ENCODE data around the gene KCNIP4. TPM values are rescaled to one million over a fixed set of nuclear protein-coding genes. Genes with fewer than 3 reads are reported as not detected.
A peak's percentile ranks its signal among the peaks of the same experiment; 100 is the strongest.

The KCNIP4 gene
- total and polyA plus RNA-seq, 10 donors: not detected

- TF ChIP-seq POLR2AphosphoS5 (IDR thresholded peaks at IDR 0.05) (no peak), CTCF (IDR thresholded peaks at IDR 0.05 in 8 of 11, conservative IDR thresholded peaks at IDR 0.05 in 3 of 11) (no peak)
- Histone ChIP-seq H3K27me3 (replicated peaks in 1 of 7) (no peaks in the 10 kb centered on the region), H3K4me3 (no peak overlapping the region), H3K27ac (no peak overlapping the region), H3K4me1 (no peaks in the 10 kb centered on the region), H3K36me3 (no peaks in the 10 kb centered on the region), H3K9me3 (peaks cover 0 to 49% (median 36%) of the 10 kb centered on the region in 8 donors)
- DNase-seq: no peak
- intact Hi-C loops (cut with DNase I; ENCODE audit: low total_unique reads): loop anchor here (10.0 kb wide), 2 partner anchors 686 to 986 kb away; no protein-coding TSS in a partner anchor
- 39 to 78% (median 63%) methylated on average over 1 of the region's 1 CpG for WGBS, 5 donors
Observed at GRCh38 chr4:20778896-20779295, 1169.7 kb downstream of the KCNIP4 start.

GRCh38 chr4:20773144-20773997 is 1175.2 kb downstream of the KCNIP4 start:
- intact Hi-C loops (cut with DNase I; ENCODE audit: low total_unique reads): loop anchor here (10.0 kb wide), 2 partner anchors 691 to 991 kb away; no protein-coding TSS in a partner anchor

GRCh38 chr4:20764366-20764992 is 1184.1 kb downstream of the KCNIP4 start:
- WGBS, 5 donors: 82 to 89% (median 86%) methylated on average over 13 of the region's 13 CpGs
- H3K27me3 ChIP-seq (replicated peaks in 1 of 7): no peaks in the 10 kb centered on the region
- TF ChIP-seq POLR2AphosphoS5 (IDR thresholded peaks at IDR 0.05) (no peak), POLR2A (IDR thresholded peaks at IDR 0.05) (no peak), CTCF (IDR thresholded peaks at IDR 0.05 in 8 of 11, conservative IDR thresholded peaks at IDR 0.05 in 3 of 11) (no peak)
- H3K36me3 ChIP-seq: no peaks in the 10 kb centered on the region
- intact Hi-C loops (cut with DNase I; ENCODE audit: low total_unique reads): no loop called here
- DNase-seq: no peak
- no peaks in the 10 kb centered on the region for H3K9me3 ChIP-seq
- H3K4me3 ChIP-seq: no peak overlapping the region
- no peaks in the 10 kb centered on the region for H3K4me1 ChIP-seq
- H3K27ac ChIP-seq: no peak overlapping the region

More at GRCh38 chr4:20773144-20773997, 1175.2 kb downstream of the KCNIP4 start:
- Histone ChIP-seq H3K4me3 (no peak overlapping the region), H3K27ac (no peak overlapping the region), H3K4me1 (peaks cover 0 to 6% (median 0%) of the 10 kb centered on the region in 6 donors), H3K27me3 (replicated peaks in 1 of 7) (peaks cover 0 to 6% (median 0%) of the 10 kb centered on the region in 7 donors), H3K36me3 (no peaks in the 10 kb centered on the region), H3K9me3 (peaks cover 0 to 12% (median 0%) of the 10 kb centered on the region in 8 donors)
- TF ChIP-seq POLR2A (IDR thresholded peaks at IDR 0.05) (no peak), CTCF (IDR thresholded peaks at IDR 0.05 in 8 of 11, conservative IDR thresholded peaks at IDR 0.05 in 3 of 11) (peak in 8 of 11 experiments; percentile 27 to 64 (median 47))
- WGBS, 5 donors: 31 to 36% (median 36%) methylated on average over 14 of the region's 14 CpGs
- no peak for DNase-seq

- Histone ChIP-seq H3K4me3 (no peak overlapping the region), H3K27me3 (replicated peaks in 1 of 7) (no peaks in the 10 kb centered on the region), H3K9me3 (no peaks in the 10 kb centered on the region), H3K4me1 (no peaks in the 10 kb centered on the region), H3K36me3 (no peaks in the 10 kb centered on the region), H3K27ac (no peak overlapping the region)
- 88 to 92% (median 91%) methylated on average over 1 of the region's 1 CpG for WGBS, 5 donors
- intact Hi-C loops (cut with DNase I; ENCODE audit: low total_unique reads): no loop called here
- DNase-seq: no peak
- TF ChIP-seq POLR2A (IDR thresholded peaks at IDR 0.05) (no peak), POLR2AphosphoS5 (IDR thresholded peaks at IDR 0.05) (no peak), CTCF (IDR thresholded peaks at IDR 0.05 in 8 of 11, conservative IDR thresholded peaks at IDR 0.05 in 3 of 11) (no peak)
Observed at GRCh38 chr4:20761826-20762225, 1186.7 kb downstream of the KCNIP4 start.
